ENCODE measurements around the gene LRMDA. TPM values are rescaled to one million over a fixed set of nuclear protein-coding genes. Genes with fewer than 3 reads are reported as not detected.

LRMDA gene
- total RNA-seq, 2 experiments from 2014 or later = not detected

DNA sequence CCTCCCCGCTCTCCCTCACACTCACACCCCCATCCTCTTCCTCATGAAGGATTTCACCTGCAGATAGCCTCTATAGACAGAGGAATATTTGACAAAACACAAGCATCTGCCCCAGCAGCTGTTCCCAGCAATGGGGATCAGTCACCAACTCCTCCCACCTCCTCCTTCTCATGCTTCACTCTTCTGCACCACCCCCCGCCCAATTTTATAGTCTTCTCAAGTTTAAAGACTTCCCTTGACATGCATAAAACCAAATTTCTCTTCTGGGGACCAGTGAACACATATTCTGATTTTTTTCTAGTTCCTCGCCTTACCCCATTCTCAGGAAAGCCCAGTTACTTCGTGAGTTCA lies 654.4 kb downstream of the LRMDA start:
- Mint-ChIP-seq H3K9me3 (no peaks in the 10 kb centered on the region), H3K36me3 (ENCODE audit: low read depth) (no peaks in the 10 kb centered on the region), H3K4me3 (no peak overlapping the region), H3K4me1 (ENCODE audit: low read depth) (no peaks in the 10 kb centered on the region), H3K27ac (no peak overlapping the region), H3K27me3 (no peaks in the 10 kb centered on the region)
- POLR2A ChIA-PET = no interaction called here
- H3K27ac ChIP-seq (ENCODE audit: low read depth in 1 of 2, low read length in 2 of 2) = no peak overlapping the region
- TF ChIP-seq CTCF (IDR thresholded peaks at IDR 0.05) = no peak
- ATAC-seq (ENCODE audit: poor library complexity) (no peak), DNase-seq (no peak)
- intact Hi-C loops (cut with DNase I, micrococcal nuclease) = loop anchor here in 1 of 2 experiments (5.0 kb wide), 1 partner anchor 683 kb away; the partner anchor contains the start of gene ZNF503
- no peaks in the 10 kb centered on the region for H3K36me3 ChIP-seq (ENCODE audit: insufficient read depth, low read length)
- H3K4me3 ChIP-seq (ENCODE audit: low read length) = no peak overlapping the region
- CTCF ChIA-PET = no interaction called here
- no peaks in the 10 kb centered on the region for H3K4me1 ChIP-seq (ENCODE audit: insufficient read depth, low read length)
- peaks cover 0 to 4% of the 10 kb centered on the region in 2 experiments for H3K9me3 ChIP-seq (ENCODE audit: control insufficient read depth in 1 of 2, insufficient read depth in 1 of 2, low read length in 2 of 2)
- no peaks in the 10 kb centered on the region for H3K27me3 ChIP-seq (ENCODE audit: control insufficient read depth in 1 of 2, insufficient read depth in 2 of 2, low read length in 2 of 2)

- CTCF ChIA-PET = no interaction called here
- no peak for ATAC-seq (ENCODE audit: poor library complexity)
- no peak overlapping the region for H3K27ac ChIP-seq (ENCODE audit: low read depth in 1 of 2, low read length in 2 of 2)
These were observed 654.8 kb downstream of the LRMDA start for GRCh38 chr10:76086170-76086760.

DNA sequence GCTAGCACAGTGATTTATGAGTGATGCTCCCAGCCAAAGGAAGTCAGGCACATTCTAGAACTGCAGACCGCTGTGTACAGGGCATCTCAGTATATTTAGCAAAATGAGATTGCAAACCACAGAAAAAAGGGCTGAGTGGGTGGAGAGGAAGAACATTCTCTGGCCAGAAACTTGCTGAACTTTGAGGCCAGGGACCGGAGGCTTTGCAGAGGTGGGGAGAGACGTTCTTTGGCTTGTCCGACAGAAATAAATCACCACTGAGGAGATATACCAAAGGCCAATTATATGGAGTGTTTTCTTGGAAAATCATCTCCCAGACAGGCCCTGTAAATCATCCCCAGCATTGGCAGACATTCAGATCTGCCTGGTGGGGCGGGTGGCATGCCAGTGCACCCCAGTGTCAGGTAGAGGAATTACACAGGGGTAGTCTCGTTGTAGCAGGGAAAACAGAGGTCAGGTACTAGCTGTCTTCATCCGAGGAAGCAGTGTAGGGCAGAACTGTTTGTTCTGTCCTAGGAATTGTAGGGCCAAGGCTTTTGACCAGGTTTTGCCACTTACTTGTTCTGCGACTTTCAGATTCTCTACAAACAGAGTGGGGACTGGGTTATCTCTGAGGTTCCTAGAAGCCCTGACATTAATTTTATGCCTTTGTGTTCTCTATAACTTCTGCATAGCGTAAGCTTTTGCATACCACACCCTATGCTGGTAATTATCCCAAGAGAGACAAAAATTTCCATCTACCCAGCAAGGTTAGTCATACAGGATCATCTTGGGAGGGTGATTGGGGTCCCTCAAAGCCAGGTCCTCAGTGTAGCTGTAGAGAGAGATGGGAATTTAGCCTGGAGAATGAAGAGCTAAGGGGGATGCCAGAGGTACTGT lies 655.6 kb downstream of the LRMDA start:
- ChIA-PET POLR2A (no interaction called here), CTCF (no interaction called here)
- Mint-ChIP-seq H3K9me3 (no peaks in the 10 kb centered on the region), H3K27me3 (no peaks in the 10 kb centered on the region), H3K27ac (no peak overlapping the region), H3K36me3 (ENCODE audit: low read depth) (no peaks in the 10 kb centered on the region), H3K4me1 (ENCODE audit: low read depth) (no peaks in the 10 kb centered on the region), H3K4me3 (no peak overlapping the region)
- no peak overlapping the region for H3K4me3 ChIP-seq (ENCODE audit: low read length)
- H3K4me1 ChIP-seq (ENCODE audit: insufficient read depth, low read length) = no peaks in the 10 kb centered on the region
- intact Hi-C loops (cut with DNase I, micrococcal nuclease) = loop anchor here in 1 of 2 experiments (5.0 kb wide), 1 partner anchor 685 kb away; the partner anchor contains the start of gene ZNF503
- DNase-seq (peak in 1 of 14 experiments; percentile 6), ATAC-seq (ENCODE audit: poor library complexity) (no peak)
- no peaks in the 10 kb centered on the region for H3K36me3 ChIP-seq (ENCODE audit: insufficient read depth, low read length)
- H3K27ac ChIP-seq (ENCODE audit: low read depth in 1 of 2, low read length in 2 of 2) = no peak overlapping the region
- H3K9me3 ChIP-seq (ENCODE audit: control insufficient read depth in 1 of 2, insufficient read depth in 1 of 2, low read length in 2 of 2) = peaks cover 0 to 4% of the 10 kb centered on the region in 2 experiments
- TF ChIP-seq CTCF (IDR thresholded peaks at IDR 0.05) = no peak
- no peaks in the 10 kb centered on the region for H3K27me3 ChIP-seq (ENCODE audit: control insufficient read depth in 1 of 2, insufficient read depth in 2 of 2, low read length in 2 of 2)

More at GRCh38 chr10:76086170-76086760, 654.8 kb downstream of the LRMDA start:
- Mint-ChIP-seq H3K9me3 (no peaks in the 10 kb centered on the region), H3K27me3 (no peaks in the 10 kb centered on the region), H3K4me3 (no peak overlapping the region), H3K4me1 (ENCODE audit: low read depth) (no peaks in the 10 kb centered on the region), H3K36me3 (ENCODE audit: low read depth) (no peaks in the 10 kb centered on the region), H3K27ac (no peak overlapping the region)
- intact Hi-C loops (cut with DNase I, micrococcal nuclease) = loop anchor here in 1 of 2 experiments (5.0 kb wide), 1 partner anchor 684 kb away; the partner anchor contains the start of gene ZNF503
- no peaks in the 10 kb centered on the region for H3K27me3 ChIP-seq (ENCODE audit: control insufficient read depth in 1 of 2, insufficient read depth in 2 of 2, low read length in 2 of 2)
- no peak overlapping the region for H3K4me3 ChIP-seq (ENCODE audit: low read length)
- H3K4me1 ChIP-seq (ENCODE audit: insufficient read depth, low read length) = no peaks in the 10 kb centered on the region
- POLR2A ChIA-PET = no interaction called here
- no peak for TF ChIP-seq CTCF (IDR thresholded peaks at IDR 0.05)
- no peak for DNase-seq
- no peaks in the 10 kb centered on the region for H3K36me3 ChIP-seq (ENCODE audit: insufficient read depth, low read length)
- H3K9me3 ChIP-seq (ENCODE audit: control insufficient read depth in 1 of 2, insufficient read depth in 1 of 2, low read length in 2 of 2) = peaks cover 0 to 4% of the 10 kb centered on the region in 2 experiments
